Measurements from ENCODE around the gene VKORC1L1.
"Not testable (repeated sequence)": the region's sequence is repeated elsewhere in the genome, so short reads cannot be mapped to it uniquely, and the experiment has no call there.

GRCh38 chr7:65884983-65885382 lies 12.1 kb downstream of the VKORC1L1 start:
- not testable (repeated sequence) for TF ChIP-seq CTCF, EZH2, EZH2phosphoT487 (IDR thresholded peaks at IDR 0.05)

All from neural progenitor cell (in vitro differentiated cells).